HCT116 (cell line): Measurements from ENCODE around the gene DHRS7B.

Experiments used
- ELF1 ChIP-seq: IDR thresholded peaks from 2 replicates; pipeline ENCODE4 v1.6.1; 2012; ENCODE audit warnings: low read depth, borderline replicate concordance
- EZH2 ChIP-seq: fragments of 200-600 bp; sonication (generic); IDR thresholded peaks from 2 replicates; pipeline ENCODE4 v1.6.1; 2017; ENCODE audit warnings: antibody characterized with exemption, mixed run types
- EZH2phosphoT487 ChIP-seq: fragments of 200-600 bp; IDR thresholded peaks from 2 replicates; pipeline ENCODE4 v1.6.1; 2018; ENCODE audit warnings: antibody characterized with exemption, borderline replicate concordance
- POLR2A ChIP-seq: IDR thresholded peaks from 2 replicates; pipeline ENCODE4 v1.7.0; 2011; ENCODE audit warnings: borderline replicate concordance; ENCODE audit not compliant: insufficient read depth, insufficient read length; ENCODE audit errors: extremely low read depth
- POLR2AphosphoS5 ChIP-seq: IDR thresholded peaks from 2 replicates; pipeline ENCODE4 v1.6.1; 2011; ENCODE audit warnings: mild to moderate bottlenecking, low read depth, low read length, moderate library complexity
- RAD21 ChIP-seq: IDR thresholded peaks from 2 replicates; pipeline ENCODE4 v1.6.1; 2012; ENCODE audit warnings: low read depth, mild to moderate bottlenecking
- ZNF274 ChIP-seq: fragments of 200-500 bp; sonication (Bioruptor generic); IDR thresholded peaks from 2 replicates; pipeline ENCODE4 v1.6.1; 2014; ENCODE audit warnings: mild to moderate bottlenecking, low read depth, low read length, inconsistent platforms
- TF ChIP-seq, protein P1 (sequence below), 3 experiments: fragments of 200-600 bp in 1 of 3; sonication (generic) in 1 of 3; IDR thresholded peaks in 2 of 3; conservative IDR thresholded peaks in 1 of 3; 2 replicates each; pipeline ENCODE4 v1.5.1; 2012 to 2017; ENCODE audit warnings: low read depth in 2 of 3, low read length in 2 of 3, antibody characterized with exemption in 1 of 3, borderline replicate concordance in 1 of 3, control low read depth in 1 of 3, mild to moderate bottlenecking in 1 of 3, mixed read lengths in 1 of 3, mixed run types in 1 of 3, moderate library complexity in 1 of 3; ENCODE audit not compliant: insufficient read depth in 1 of 3
- TF ChIP-seq, protein P2 (sequence below): IDR thresholded peaks from 2 replicates; pipeline ENCODE4 v1.6.1; 2012; ENCODE audit warnings: low read depth

DNA sequence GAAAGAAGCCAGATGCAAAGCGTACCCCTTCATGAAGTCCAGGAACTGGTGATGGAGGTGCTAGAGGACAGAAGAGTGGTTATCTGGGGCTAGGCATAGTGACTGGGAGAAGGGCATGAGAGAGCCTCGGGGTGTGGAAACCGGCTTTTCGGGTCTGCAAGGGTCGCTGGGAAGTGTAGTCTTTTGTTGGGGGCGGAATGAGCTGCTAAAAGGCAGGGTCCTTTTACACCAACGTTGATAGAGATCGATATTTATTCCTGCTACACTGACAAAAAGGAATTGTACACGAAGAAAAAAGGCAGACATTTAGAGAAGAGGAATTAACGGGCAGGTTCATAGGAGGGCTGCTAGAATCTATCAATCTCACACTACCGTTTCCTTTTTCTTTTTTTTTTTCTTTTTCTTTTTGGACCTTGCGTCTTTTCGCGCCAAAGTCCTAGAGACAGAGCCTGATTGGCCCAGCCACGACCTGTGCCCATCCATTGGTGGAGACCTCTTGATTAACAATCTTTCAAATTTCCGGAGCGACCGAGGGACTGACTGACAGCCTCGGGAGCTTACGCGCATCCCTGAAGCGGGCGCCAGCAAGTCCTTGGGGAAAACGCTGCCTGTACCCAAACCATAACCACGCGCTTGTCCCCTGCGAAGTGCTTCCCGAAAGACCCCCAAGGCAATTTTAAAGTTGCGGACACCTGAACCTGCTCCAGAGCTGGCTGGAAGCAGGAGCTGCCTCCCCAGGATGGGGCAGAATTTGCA, 27.7 kb upstream of the DHRS7B start:
- TF ChIP-seq POLR2AphosphoS5 (peak; percentile 50), ZNF274 (no peak), EZH2phosphoT487 (no peak), EZH2 (no peak), RAD21 (no peak), ELF1 (no peak; the same call in 1 of the 2 replicates), POLR2A (no peak)
- TF ChIP-seq, protein P1, sequence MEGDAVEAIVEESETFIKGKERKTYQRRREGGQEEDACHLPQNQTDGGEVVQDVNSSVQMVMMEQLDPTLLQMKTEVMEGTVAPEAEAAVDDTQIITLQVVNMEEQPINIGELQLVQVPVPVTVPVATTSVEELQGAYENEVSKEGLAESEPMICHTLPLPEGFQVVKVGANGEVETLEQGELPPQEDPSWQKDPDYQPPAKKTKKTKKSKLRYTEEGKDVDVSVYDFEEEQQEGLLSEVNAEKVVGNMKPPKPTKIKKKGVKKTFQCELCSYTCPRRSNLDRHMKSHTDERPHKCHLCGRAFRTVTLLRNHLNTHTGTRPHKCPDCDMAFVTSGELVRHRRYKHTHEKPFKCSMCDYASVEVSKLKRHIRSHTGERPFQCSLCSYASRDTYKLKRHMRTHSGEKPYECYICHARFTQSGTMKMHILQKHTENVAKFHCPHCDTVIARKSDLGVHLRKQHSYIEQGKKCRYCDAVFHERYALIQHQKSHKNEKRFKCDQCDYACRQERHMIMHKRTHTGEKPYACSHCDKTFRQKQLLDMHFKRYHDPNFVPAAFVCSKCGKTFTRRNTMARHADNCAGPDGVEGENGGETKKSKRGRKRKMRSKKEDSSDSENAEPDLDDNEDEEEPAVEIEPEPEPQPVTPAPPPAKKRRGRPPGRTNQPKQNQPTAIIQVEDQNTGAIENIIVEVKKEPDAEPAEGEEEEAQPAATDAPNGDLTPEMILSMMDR (IDR thresholded peaks at IDR 0.05 in 2 of 3, conservative IDR thresholded peaks at IDR 0.05 in 1 of 3; ENCODE audit: borderline replicate concordance in 1 of 3, insufficient read depth in 1 of 3, low read depth in 2 of 3, low read length in 2 of 3) = no peak
- TF ChIP-seq, protein P2, sequence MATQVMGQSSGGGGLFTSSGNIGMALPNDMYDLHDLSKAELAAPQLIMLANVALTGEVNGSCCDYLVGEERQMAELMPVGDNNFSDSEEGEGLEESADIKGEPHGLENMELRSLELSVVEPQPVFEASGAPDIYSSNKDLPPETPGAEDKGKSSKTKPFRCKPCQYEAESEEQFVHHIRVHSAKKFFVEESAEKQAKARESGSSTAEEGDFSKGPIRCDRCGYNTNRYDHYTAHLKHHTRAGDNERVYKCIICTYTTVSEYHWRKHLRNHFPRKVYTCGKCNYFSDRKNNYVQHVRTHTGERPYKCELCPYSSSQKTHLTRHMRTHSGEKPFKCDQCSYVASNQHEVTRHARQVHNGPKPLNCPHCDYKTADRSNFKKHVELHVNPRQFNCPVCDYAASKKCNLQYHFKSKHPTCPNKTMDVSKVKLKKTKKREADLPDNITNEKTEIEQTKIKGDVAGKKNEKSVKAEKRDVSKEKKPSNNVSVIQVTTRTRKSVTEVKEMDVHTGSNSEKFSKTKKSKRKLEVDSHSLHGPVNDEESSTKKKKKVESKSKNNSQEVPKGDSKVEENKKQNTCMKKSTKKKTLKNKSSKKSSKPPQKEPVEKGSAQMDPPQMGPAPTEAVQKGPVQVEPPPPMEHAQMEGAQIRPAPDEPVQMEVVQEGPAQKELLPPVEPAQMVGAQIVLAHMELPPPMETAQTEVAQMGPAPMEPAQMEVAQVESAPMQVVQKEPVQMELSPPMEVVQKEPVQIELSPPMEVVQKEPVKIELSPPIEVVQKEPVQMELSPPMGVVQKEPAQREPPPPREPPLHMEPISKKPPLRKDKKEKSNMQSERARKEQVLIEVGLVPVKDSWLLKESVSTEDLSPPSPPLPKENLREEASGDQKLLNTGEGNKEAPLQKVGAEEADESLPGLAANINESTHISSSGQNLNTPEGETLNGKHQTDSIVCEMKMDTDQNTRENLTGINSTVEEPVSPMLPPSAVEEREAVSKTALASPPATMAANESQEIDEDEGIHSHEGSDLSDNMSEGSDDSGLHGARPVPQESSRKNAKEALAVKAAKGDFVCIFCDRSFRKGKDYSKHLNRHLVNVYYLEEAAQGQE = no peak
